ENCODE results near the gene WWOX. TPM values are rescaled to one million over a fixed set of nuclear protein-coding genes. Genes with fewer than 3 reads are reported as not detected.

WWOX gene
- total and polyA plus RNA-seq, 4 donors = 5.4 to 61.5 (median 18.4) TPM

GRCh38 chr16:78237841-78238240, 138.4 kb downstream of the WWOX start:
- no peak overlapping the region for H3K9ac ChIP-seq (ENCODE audit: insufficient read depth in 1 of 2, low read length in 2 of 2)
- ATAC-seq (ENCODE audit: insufficient read depth, low FRiP score) (no peak), DNase-seq (peak in 1 of 3 donors; percentile 77)
- TF ChIP-seq, protein P1, sequence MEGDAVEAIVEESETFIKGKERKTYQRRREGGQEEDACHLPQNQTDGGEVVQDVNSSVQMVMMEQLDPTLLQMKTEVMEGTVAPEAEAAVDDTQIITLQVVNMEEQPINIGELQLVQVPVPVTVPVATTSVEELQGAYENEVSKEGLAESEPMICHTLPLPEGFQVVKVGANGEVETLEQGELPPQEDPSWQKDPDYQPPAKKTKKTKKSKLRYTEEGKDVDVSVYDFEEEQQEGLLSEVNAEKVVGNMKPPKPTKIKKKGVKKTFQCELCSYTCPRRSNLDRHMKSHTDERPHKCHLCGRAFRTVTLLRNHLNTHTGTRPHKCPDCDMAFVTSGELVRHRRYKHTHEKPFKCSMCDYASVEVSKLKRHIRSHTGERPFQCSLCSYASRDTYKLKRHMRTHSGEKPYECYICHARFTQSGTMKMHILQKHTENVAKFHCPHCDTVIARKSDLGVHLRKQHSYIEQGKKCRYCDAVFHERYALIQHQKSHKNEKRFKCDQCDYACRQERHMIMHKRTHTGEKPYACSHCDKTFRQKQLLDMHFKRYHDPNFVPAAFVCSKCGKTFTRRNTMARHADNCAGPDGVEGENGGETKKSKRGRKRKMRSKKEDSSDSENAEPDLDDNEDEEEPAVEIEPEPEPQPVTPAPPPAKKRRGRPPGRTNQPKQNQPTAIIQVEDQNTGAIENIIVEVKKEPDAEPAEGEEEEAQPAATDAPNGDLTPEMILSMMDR (IDR thresholded peaks at IDR 0.05; ENCODE audit: control extremely low read depth, extremely low read depth) = no peak
- H3K4me1 ChIP-seq (ENCODE audit: control insufficient read depth in 5 of 5, insufficient read depth in 5 of 5, low read length in 5 of 5) = peaks cover 2 to 60% (median 17%) of the 10 kb centered on the region in 5 donors
- H3K27ac ChIP-seq (ENCODE audit: low read depth in 1 of 2, low read length in 1 of 2) = no peak overlapping the region
- H3K27me3 ChIP-seq (ENCODE audit: control insufficient read depth in 3 of 3, insufficient read depth in 3 of 3, low read length in 2 of 3) = no peaks in the 10 kb centered on the region
- H3K36me3 ChIP-seq (ENCODE audit: control insufficient read depth in 4 of 4, insufficient read depth in 4 of 4, low read length in 4 of 4) = no peaks in the 10 kb centered on the region
- 68 to 78% methylated on average over 2 of the region's 2 CpGs for WGBS, 2 donors
- no peaks in the 10 kb centered on the region for H3K9me3 ChIP-seq (ENCODE audit: control insufficient read depth in 4 of 4, insufficient read depth in 3 of 4, low read length in 3 of 4)
- H3K4me3 ChIP-seq = no peak overlapping the region

GRCh38 chr16:78240459-78241222, 141.2 kb downstream of the WWOX start:
- H3K9me3 ChIP-seq (ENCODE audit: control insufficient read depth in 4 of 4, insufficient read depth in 3 of 4, low read length in 3 of 4) = no peaks in the 10 kb centered on the region
- no peaks in the 10 kb centered on the region for H3K36me3 ChIP-seq (ENCODE audit: control insufficient read depth in 4 of 4, insufficient read depth in 4 of 4, low read length in 4 of 4)
- H3K4me3 ChIP-seq = no peak overlapping the region
- DNase-seq = peak; percentile 44 to 67 (median 48)
- peak; percentile 49 for ATAC-seq (ENCODE audit: insufficient read depth, low FRiP score)
- H3K9ac ChIP-seq (ENCODE audit: insufficient read depth in 1 of 2, low read length in 2 of 2) = no peak overlapping the region
- H3K27ac ChIP-seq (ENCODE audit: low read depth in 1 of 2, low read length in 1 of 2) = no peak overlapping the region
- WGBS, 2 donors = 83 to 88% methylated on average over 13 of the region's 13 CpGs
- TF ChIP-seq, protein P1 (IDR thresholded peaks at IDR 0.05; ENCODE audit: control extremely low read depth, extremely low read depth) = no peak
- H3K4me1 ChIP-seq (ENCODE audit: control insufficient read depth in 5 of 5, insufficient read depth in 5 of 5, low read length in 5 of 5) = peaks cover 2 to 51% (median 27%) of the 10 kb centered on the region in 5 donors
- no peaks in the 10 kb centered on the region for H3K27me3 ChIP-seq (ENCODE audit: control insufficient read depth in 3 of 3, insufficient read depth in 3 of 3, low read length in 2 of 3)

- peaks cover 2 to 59% (median 27%) of the 10 kb centered on the region in 5 donors for H3K4me1 ChIP-seq (ENCODE audit: control insufficient read depth in 5 of 5, insufficient read depth in 5 of 5, low read length in 5 of 5)
- no peak overlapping the region for H3K27ac ChIP-seq (ENCODE audit: low read depth in 1 of 2, low read length in 1 of 2)
- H3K9ac ChIP-seq (ENCODE audit: insufficient read depth in 1 of 2, low read length in 2 of 2) = no peak overlapping the region
- DNase-seq (peak; percentile 45 to 93 (median 91)), ATAC-seq (ENCODE audit: insufficient read depth, low FRiP score) (no peak)
- H3K27me3 ChIP-seq (ENCODE audit: control insufficient read depth in 3 of 3, insufficient read depth in 3 of 3, low read length in 2 of 3) = no peaks in the 10 kb centered on the region
- 56 to 67% methylated on average over 5 of the region's 5 CpGs for WGBS, 2 donors
- no peak overlapping the region for H3K4me3 ChIP-seq
- H3K9me3 ChIP-seq (ENCODE audit: control insufficient read depth in 4 of 4, insufficient read depth in 3 of 4, low read length in 3 of 4) = no peaks in the 10 kb centered on the region
- H3K36me3 ChIP-seq (ENCODE audit: control insufficient read depth in 4 of 4, insufficient read depth in 4 of 4, low read length in 4 of 4) = no peaks in the 10 kb centered on the region
- TF ChIP-seq, protein P1 (IDR thresholded peaks at IDR 0.05; ENCODE audit: control extremely low read depth, extremely low read depth) = no peak
These were observed 142.8 kb downstream of the WWOX start for GRCh38 chr16:78242239-78242630.
